GM12878 (cell line): Measurements from ENCODE around the gene MYOM1. TPM values are rescaled to one million over a fixed set of nuclear protein-coding genes. Genes with fewer than 3 reads are reported as not detected.

Experiments
- ATAC-seq: fragments of 200-7000 bp; cut with Tn5 transposase; 3 replicates; pipeline ENCODE4 v1.9.1; 2020; ENCODE audit warnings: mild to moderate bottlenecking, moderate library complexity
- BruUV-seq: library from RNA; stranded (reverse); fragments of 400-500 nt; replicated peaks from 2 replicates; lab custom pipeline; 2021; lab: Mats Ljungman, UMichigan
- CTCF ChIA-PET: fragments of 300-600 bp; sonication (Branson Sonifier 250); formaldehyde crosslinking; extraction: SDS; loops from one replicate; lab custom pipeline; 2021; ENCODE audit warnings: inconsistent platforms; lab: Yijun Ruan, JAX
- POLR2A ChIA-PET: fragments of 350-600 bp; formaldehyde crosslinking; extraction: SDS; loops from one replicate; lab custom pipeline; 2021; ENCODE audit warnings: inconsistent platforms; lab: Charles Lee
- RAD21 ChIA-PET: fragments of 300-600 bp; sonication (Branson Sonifier 250); formaldehyde crosslinking; loops from one replicate; lab custom pipeline; 2023; ENCODE audit warnings: antibody characterized with exemption; ENCODE audit not compliant: unreplicated experiment; lab: Charles Lee
- SMC1A ChIA-PET: fragments of 300-600 bp; sonication (Branson Sonifier 250); formaldehyde crosslinking; loops from one replicate; lab custom pipeline; 2023; ENCODE audit not compliant: unreplicated experiment, uncharacterized antibody; lab: Charles Lee
- DNase-seq: peaks from one replicate; pipeline ENCODE4 v3.0.0-alpha.2; 2011; ENCODE audit warnings: low read depth, low spot score
- FAIRE-seq: peaks from 3 replicates; lab custom pipeline; 2011; peaks lifted over from hg19 to GRCh38; lab: Jason Lieb, UNC
- H2AFZ ChIP-seq: 2 replicates; pipeline ENCODE4 v1.6.0; 2011; ENCODE audit warnings: low read depth, low read length, control low read depth; ENCODE audit not compliant: control insufficient read depth
- H3K27ac ChIP-seq: 2 replicates; pipeline ENCODE4 v1.5.1; 2011; ENCODE audit warnings: control low read depth; ENCODE audit not compliant: control insufficient read depth, insufficient read depth
- H3K27me3 ChIP-seq, 2 experiments: replicated peaks in 1 of 2; 2 replicates each; pipeline versions ENCODE4 v1.6.0 to v1.6.1; 2011; ENCODE audit warnings: low read length in 1 of 2; ENCODE audit not compliant: control insufficient read depth in 2 of 2, insufficient read depth in 2 of 2
- H3K36me3 ChIP-seq, 2 experiments: 2 replicates each; pipeline ENCODE4 v1.5.1; 2011; ENCODE audit warnings: low read length in 1 of 2; ENCODE audit not compliant: control insufficient read depth in 2 of 2, insufficient read depth in 2 of 2
- H3K4me1 ChIP-seq: 2 replicates; pipeline ENCODE4 v1.6.1; 2011; ENCODE audit warnings: mild to moderate bottlenecking, low read length, moderate library complexity, mixed read lengths; ENCODE audit not compliant: control insufficient read depth, insufficient read depth
- H3K4me2 ChIP-seq: 2 replicates; pipeline ENCODE4 v1.6.0; 2011; ENCODE audit warnings: control low read depth; ENCODE audit not compliant: control insufficient read depth, insufficient read depth
- H3K4me3 ChIP-seq: fragments of 200-600 bp; sonication (generic); 2 replicates; pipeline ENCODE4 v1.5.1; 2016
- H3K79me2 ChIP-seq: 2 replicates; pipeline ENCODE4 v1.6.0; 2011; ENCODE audit warnings: low read length; ENCODE audit not compliant: control insufficient read depth, insufficient read depth
- H3K9ac ChIP-seq: 2 replicates; pipeline ENCODE4 v1.8.0; 2011; ENCODE audit warnings: low read length, control low read depth, mixed read lengths; ENCODE audit not compliant: control insufficient read depth, insufficient read depth
- H3K9me3 ChIP-seq: replicated peaks from 3 replicates; pipeline ENCODE4 v1.5.1; 2011; ENCODE audit warnings: mild to moderate bottlenecking, low read length; ENCODE audit not compliant: control insufficient read depth, insufficient read depth
- H4K20me1 ChIP-seq: 2 replicates; pipeline ENCODE4 v1.6.0; 2011; ENCODE audit not compliant: control insufficient read depth, insufficient read depth
- JUNB ChIP-seq: IDR thresholded peaks from 2 replicates; pipeline ENCODE4 v1.6.1; 2016; ENCODE audit warnings: antibody characterized with exemption, mild to moderate bottlenecking
- WGBS: methylation state at CpG from one replicate; pipeline ENCODE4 v1.1.6; 2016; ENCODE audit warnings: low lambda C conversion rate; ENCODE audit not compliant: insufficient replicate concordance, insufficient coverage; ENCODE audit errors: missing lambda C conversion rate; 5-methylcytosine and 5-hydroxymethylcytosine counted together
- in situ Hi-C: fragments of 300-500 bp; cut with MboI; formaldehyde crosslinking; loops from 9 replicates; pipeline ENCODE4 v1.14.3; 2018; ENCODE audit warnings: mixed read lengths
- intact Hi-C: fragments of 100-400 bp; cut with micrococcal nuclease; formaldehyde crosslinking; loops from one replicate; pipeline ENCODE4 v1.14.2; 2022; ENCODE audit not compliant: unreplicated experiment
- polyA plus RNA-seq, 11 experiments: library from polyadenylated mRNA; depleted of rRNA in 4 of 11; unstranded in 6 of 11; stranded (reverse) in 5 of 11; fragments of >200 nt; fragmentation: Nextera tagmentation in 4 of 11; fragmentation: Illumina TruSeq in 1 of 11; extraction: Ambion mirVana in 4 of 11; extraction: Trizol in 1 of 11; gene quantifications; 1 replicate in 1 of 11; 2 replicates in 10 of 11; pipeline versions ENCODE4 v1.2.1 to v1.2.3, GENCODE V29; 2011 to 2016; ENCODE audit warnings: inconsistent platforms in 2 of 11, missing spikeins in 2 of 11, low read depth in 1 of 11
- total RNA-seq, 4 experiments: library from RNA; depleted of rRNA in 3 of 4; stranded (reverse); fragments of >200 nt in 3 of 4; fragmentation: Illumina TruSeq in 1 of 4; extraction: Trizol in 1 of 4; gene quantifications; 2 replicates each; pipeline versions ENCODE4 v1.2.1 to v1.2.3, GENCODE V29; 2013 to 2021
- TF ChIP-seq, protein P1 (sequence below): fragments of 450-650 bp; IDR thresholded peaks from 2 replicates; pipeline ENCODE4 v1.6.1; 2017; ENCODE audit warnings: mild to moderate bottlenecking, moderate library complexity
- TF ChIP-seq, protein P2 (sequence below): fragments of 450-650 bp; IDR thresholded peaks from 2 replicates; pipeline ENCODE4 v1.6.1; 2016; ENCODE audit warnings: mild to moderate bottlenecking
- TF ChIP-seq, protein P3 (sequence below): fragments of 450-650 bp; IDR thresholded peaks from 2 replicates; pipeline ENCODE4 v1.6.1; 2018; ENCODE audit warnings: mild to moderate bottlenecking, low read depth, moderate library complexity; ENCODE audit not compliant: partially characterized antibody

MYOM1 gene
- total and polyA plus RNA-seq, 10 of the 15 experiments (the other 5 are each of a cell fraction or from before 2014, with no cell fraction given) = 0.06 to 1.0 (median 0.57) TPM

DNA sequence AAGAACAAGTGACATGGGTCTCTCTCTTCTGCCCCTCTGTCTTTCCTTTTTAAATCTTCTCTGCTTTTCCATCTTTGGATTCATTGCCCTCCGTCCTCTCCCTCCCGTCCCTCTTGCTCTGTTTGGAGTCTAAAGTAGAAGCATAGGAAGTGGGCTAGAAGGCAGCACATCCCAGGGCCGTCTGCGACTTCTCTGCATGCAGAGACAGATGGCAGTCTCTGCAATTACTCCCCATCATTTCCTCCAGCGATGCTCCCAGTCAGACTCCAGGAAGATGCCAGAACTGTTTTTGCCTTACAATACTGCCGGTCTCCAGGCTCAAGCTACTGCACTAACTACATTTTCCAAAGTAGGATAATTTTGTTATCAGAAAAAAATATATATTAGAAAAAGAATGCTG lies 171.6 kb downstream of the MYOM1 start (continued):
- TF ChIP-seq, protein P1, sequence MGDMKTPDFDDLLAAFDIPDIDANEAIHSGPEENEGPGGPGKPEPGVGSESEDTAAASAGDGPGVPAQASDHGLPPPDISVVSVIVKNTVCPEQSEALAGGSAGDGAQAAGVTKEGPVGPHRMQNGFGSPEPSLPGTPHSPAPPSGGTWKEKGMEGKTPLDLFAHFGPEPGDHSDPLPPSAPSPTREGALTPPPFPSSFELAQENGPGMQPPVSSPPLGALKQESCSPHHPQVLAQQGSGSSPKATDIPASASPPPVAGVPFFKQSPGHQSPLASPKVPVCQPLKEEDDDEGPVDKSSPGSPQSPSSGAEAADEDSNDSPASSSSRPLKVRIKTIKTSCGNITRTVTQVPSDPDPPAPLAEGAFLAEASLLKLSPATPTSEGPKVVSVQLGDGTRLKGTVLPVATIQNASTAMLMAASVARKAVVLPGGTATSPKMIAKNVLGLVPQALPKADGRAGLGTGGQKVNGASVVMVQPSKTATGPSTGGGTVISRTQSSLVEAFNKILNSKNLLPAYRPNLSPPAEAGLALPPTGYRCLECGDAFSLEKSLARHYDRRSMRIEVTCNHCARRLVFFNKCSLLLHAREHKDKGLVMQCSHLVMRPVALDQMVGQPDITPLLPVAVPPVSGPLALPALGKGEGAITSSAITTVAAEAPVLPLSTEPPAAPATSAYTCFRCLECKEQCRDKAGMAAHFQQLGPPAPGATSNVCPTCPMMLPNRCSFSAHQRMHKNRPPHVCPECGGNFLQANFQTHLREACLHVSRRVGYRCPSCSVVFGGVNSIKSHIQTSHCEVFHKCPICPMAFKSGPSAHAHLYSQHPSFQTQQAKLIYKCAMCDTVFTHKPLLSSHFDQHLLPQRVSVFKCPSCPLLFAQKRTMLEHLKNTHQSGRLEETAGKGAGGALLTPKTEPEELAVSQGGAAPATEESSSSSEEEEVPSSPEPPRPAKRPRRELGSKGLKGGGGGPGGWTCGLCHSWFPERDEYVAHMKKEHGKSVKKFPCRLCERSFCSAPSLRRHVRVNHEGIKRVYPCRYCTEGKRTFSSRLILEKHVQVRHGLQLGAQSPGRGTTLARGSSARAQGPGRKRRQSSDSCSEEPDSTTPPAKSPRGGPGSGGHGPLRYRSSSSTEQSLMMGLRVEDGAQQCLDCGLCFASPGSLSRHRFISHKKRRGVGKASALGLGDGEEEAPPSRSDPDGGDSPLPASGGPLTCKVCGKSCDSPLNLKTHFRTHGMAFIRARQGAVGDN = no peak

DNA sequence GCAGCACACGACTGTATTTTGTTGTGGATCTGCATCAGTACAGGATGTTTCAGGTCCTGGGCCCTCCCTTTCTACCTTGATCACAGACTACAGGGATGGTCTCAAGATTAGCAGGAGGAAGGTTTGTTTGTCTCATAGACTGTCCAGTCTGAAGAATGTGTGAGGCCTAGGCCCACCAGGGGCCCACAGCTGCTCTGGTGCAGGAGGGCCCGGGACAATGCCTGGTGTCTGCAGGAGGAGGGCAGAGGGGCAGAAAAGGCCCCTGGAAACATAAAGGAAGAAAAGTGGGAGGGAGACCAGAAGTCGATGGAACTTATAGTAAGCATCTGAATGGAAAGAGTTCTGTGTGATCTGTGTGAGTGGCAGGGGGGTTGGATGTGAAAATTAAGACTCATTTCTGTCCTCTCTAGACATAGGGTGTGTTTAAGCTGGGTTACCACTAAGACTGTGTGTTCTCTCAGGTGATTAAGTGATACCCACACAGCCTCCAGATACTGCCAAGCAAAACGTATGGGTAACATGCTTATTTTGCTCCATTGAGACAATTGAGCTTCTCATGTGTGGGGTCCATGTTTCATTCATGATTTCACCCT lies 173.5 kb downstream of the MYOM1 start:
- intact Hi-C loops = no loop called here
- H3K27me3 ChIP-seq = no peaks in the 10 kb centered on the region
- H3K4me2 ChIP-seq = peak overlapping the region; percentile 13; the same call in 1 of the 2 replicates
- WGBS = 25% methylated on average over 4 of the region's 4 CpGs
- no peak overlapping the region for H3K27ac ChIP-seq
- in situ Hi-C loops = no loop called here
- ATAC-seq (peak; percentile 82), DNase-seq (no peak), FAIRE-seq (peak; percentile 56)
- no peak overlapping the region for H3K9ac ChIP-seq
- H3K4me3 ChIP-seq = no peak overlapping the region
- ChIA-PET SMC1A (interaction anchor here (1.2 kb wide), 1 partner anchor 32 kb away, joined by 3 read pairs; no protein-coding TSS in a partner anchor), POLR2A (no interaction called here), RAD21 (no interaction called here), CTCF (no interaction called here)
- no peak overlapping the region for H2AFZ ChIP-seq
- H3K79me2 ChIP-seq = no peaks in the 10 kb centered on the region
- H4K20me1 ChIP-seq = no peaks in the 10 kb centered on the region
- peaks cover 8% of the 10 kb centered on the region for H3K4me1 ChIP-seq
- H3K36me3 ChIP-seq = no peaks in the 10 kb centered on the region
- TF ChIP-seq, protein P2, sequence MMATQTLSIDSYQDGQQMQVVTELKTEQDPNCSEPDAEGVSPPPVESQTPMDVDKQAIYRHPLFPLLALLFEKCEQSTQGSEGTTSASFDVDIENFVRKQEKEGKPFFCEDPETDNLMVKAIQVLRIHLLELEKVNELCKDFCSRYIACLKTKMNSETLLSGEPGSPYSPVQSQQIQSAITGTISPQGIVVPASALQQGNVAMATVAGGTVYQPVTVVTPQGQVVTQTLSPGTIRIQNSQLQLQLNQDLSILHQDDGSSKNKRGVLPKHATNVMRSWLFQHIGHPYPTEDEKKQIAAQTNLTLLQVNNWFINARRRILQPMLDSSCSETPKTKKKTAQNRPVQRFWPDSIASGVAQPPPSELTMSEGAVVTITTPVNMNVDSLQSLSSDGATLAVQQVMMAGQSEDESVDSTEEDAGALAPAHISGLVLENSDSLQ = peak; percentile 92
- TF ChIP-seq, protein P3, sequence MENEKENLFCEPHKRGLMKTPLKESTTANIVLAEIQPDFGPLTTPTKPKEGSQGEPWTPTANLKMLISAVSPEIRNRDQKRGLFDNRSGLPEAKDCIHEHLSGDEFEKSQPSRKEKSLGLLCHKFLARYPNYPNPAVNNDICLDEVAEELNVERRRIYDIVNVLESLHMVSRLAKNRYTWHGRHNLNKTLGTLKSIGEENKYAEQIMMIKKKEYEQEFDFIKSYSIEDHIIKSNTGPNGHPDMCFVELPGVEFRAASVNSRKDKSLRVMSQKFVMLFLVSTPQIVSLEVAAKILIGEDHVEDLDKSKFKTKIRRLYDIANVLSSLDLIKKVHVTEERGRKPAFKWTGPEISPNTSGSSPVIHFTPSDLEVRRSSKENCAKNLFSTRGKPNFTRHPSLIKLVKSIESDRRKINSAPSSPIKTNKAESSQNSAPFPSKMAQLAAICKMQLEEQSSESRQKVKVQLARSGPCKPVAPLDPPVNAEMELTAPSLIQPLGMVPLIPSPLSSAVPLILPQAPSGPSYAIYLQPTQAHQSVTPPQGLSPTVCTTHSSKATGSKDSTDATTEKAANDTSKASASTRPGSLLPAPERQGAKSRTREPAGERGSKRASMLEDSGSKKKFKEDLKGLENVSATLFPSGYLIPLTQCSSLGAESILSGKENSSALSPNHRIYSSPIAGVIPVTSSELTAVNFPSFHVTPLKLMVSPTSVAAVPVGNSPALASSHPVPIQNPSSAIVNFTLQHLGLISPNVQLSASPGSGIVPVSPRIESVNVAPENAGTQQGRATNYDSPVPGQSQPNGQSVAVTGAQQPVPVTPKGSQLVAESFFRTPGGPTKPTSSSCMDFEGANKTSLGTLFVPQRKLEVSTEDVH = no peak
- TF ChIP-seq JUNB = peak; percentile 26; the same call in 1 of the 2 replicates
- no peaks in the 10 kb centered on the region for H3K9me3 ChIP-seq
- no TSS peak for BruUV-seq
